Muscle layer of colon (tissue), 2 donors: ENCODE data around the gene PRXL2B.

Experiments
- H3K27ac ChIP-seq: one replicate; pipeline ENCODE4 v1.7.0; 2013; ENCODE audit warnings: low read depth, mild to moderate bottlenecking, low read length, moderate library complexity
- H3K27me3 ChIP-seq, 2 donors: one replicate each; pipeline ENCODE4 v1.7.0; 2013; ENCODE audit warnings: low read length in 2 of 2, mild to moderate bottlenecking in 2 of 2; ENCODE audit not compliant: insufficient read depth in 2 of 2, control insufficient read depth in 1 of 2
- H3K36me3 ChIP-seq: one replicate; pipeline ENCODE4 v1.7.0; 2013; ENCODE audit warnings: mild to moderate bottlenecking, low read length; ENCODE audit not compliant: insufficient read depth
- H3K4me1 ChIP-seq: one replicate; pipeline ENCODE4 v1.7.0; 2013; ENCODE audit warnings: mild to moderate bottlenecking, low read length; ENCODE audit not compliant: insufficient read depth
- H3K4me3 ChIP-seq, 2 donors: one replicate each; pipeline ENCODE4 v1.7.0; 2013; ENCODE audit warnings: low read length in 2 of 2, low read depth in 1 of 2, mild to moderate bottlenecking in 1 of 2, moderate library complexity in 1 of 2
- H3K9ac ChIP-seq: one replicate; pipeline ENCODE4 v1.7.0; 2013; ENCODE audit warnings: low read length
- H3K9me3 ChIP-seq: one replicate; pipeline ENCODE4 v1.7.0; 2013; ENCODE audit warnings: mild to moderate bottlenecking, low read length
- donor health status: abdominal sarcoma.
- donor health status: Adenocarcinoma of cecum.

PRXL2B gene

DNA sequence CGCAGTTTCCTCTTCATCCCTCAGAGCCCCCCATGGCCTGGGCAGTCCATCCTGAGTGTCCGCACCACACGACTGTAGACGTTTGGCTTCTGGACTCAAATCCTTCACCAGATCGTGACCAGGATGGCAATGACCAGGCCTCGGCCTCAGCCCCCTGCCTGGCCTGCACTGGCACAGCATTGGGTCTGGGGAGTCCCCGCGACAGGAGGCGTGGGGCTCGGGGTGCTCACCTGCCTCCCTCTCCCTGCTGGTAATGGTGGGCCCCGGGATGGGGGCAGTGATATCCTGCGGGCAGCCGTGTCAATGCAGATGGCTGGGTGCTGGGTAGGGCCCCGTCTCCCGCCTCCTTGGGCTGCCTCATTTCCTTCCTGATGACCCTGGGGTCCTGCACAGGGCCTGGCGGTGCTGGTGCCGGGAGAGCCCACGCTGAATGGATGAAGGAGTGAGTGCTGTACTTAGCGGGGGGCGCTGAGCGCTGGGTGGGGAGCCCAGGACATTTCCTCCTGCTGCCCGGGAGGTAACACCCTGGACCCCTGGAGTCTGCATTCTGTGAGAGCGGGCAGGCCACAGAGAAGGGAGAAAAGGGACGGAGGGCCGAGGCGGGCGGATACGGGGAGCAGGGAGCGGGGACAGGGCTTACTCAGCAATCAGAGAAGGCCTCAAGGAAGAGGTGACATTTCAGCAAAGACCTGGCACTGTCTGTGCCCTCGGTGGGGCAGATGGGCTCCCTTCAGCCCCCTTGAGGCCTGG, 32.5 kb upstream of the PRXL2B start:
- Histone ChIP-seq H3K9me3 (no peaks in the 10 kb centered on the region), H3K9ac (no peak overlapping the region), H3K4me1 (peaks cover 30% of the 10 kb centered on the region), H3K4me3 (no peak overlapping the region), H3K27ac (no peak overlapping the region), H3K36me3 (peaks cover 8% of the 10 kb centered on the region), H3K27me3 (no peaks in the 10 kb centered on the region)

GRCh38 chr1:2554621-2555387, 31.8 kb upstream of the PRXL2B start:
- Histone ChIP-seq H3K27me3 (no peaks in the 10 kb centered on the region), H3K4me1 (peaks cover 26% of the 10 kb centered on the region), H3K27ac (peak overlapping the region; percentile 7), H3K9me3 (no peaks in the 10 kb centered on the region), H3K36me3 (peaks cover 9% of the 10 kb centered on the region), H3K4me3 (no peak overlapping the region), H3K9ac (no peak overlapping the region)

- Histone ChIP-seq H3K4me1 (peaks cover 26% of the 10 kb centered on the region), H3K9me3 (no peaks in the 10 kb centered on the region), H3K36me3 (peaks cover 9% of the 10 kb centered on the region), H3K4me3 (peak overlapping the region; percentile 52 to 96), H3K27ac (peak overlapping the region; percentile 90), H3K27me3 (no peaks in the 10 kb centered on the region), H3K9ac (peak overlapping the region; percentile 65)
Measured at GRCh38 chr1:2555634-2556276, 30.8 kb upstream of the PRXL2B start.

DNA sequence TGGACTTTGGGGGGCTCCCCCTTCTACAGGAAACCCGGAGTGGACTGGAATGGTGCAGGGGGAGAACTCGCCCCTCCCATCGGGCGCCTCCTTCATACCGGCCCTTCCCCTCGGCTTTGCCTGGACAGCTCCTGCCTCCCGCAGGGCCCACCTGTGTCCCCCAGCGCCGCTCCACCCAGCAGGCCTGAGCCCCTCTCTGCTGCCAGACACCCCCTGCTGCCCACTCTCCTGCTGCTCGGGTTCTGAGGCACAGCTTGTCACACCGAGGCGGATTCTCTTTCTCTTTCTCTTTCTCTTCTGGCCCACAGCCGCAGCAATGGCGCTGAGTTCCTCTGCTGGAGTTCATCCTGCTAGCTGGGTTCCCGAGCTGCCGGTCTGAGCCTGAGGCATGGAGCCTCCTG, 30.3 kb upstream of the PRXL2B start, which contains the start of gene TNFRSF14:
Gene TNFRSF14 (plus strand): TSS at position 95 of the 401 bp plus-strand sequence. CDS start 294 bp downstream, at position 389.
- H3K4me3 ChIP-seq = peak within 1 kb of the TSS; percentile 52 to 96
- H3K27ac ChIP-seq = peak within 1 kb of the TSS; percentile 90
- H3K27me3 ChIP-seq = no peaks in the 10 kb centered on the region
- peak within 1 kb of the TSS; percentile 65 for H3K9ac ChIP-seq
- peaks cover 9% of the 10 kb centered on the region for H3K36me3 ChIP-seq
- H3K9me3 ChIP-seq = no peaks in the 10 kb centered on the region
- peaks cover 26% of the 10 kb centered on the region for H3K4me1 ChIP-seq

GRCh38 chr1:2556678-2557481, 29.7 kb upstream of the PRXL2B start:
- H3K27me3 ChIP-seq = no peaks in the 10 kb centered on the region
- H3K9me3 ChIP-seq = no peaks in the 10 kb centered on the region
- peaks cover 26% of the 10 kb centered on the region for H3K4me1 ChIP-seq
- peak overlapping the region; percentile 65 for H3K9ac ChIP-seq
- H3K36me3 ChIP-seq = peaks cover 9% of the 10 kb centered on the region
- peak overlapping the region; percentile 52 to 96 for H3K4me3 ChIP-seq
- H3K27ac ChIP-seq = peak overlapping the region; percentile 90

GRCh38 chr1:2557482-2558400, 28.8 kb upstream of the PRXL2B start:
- H3K36me3 ChIP-seq = peaks cover 9% of the 10 kb centered on the region
- H3K9me3 ChIP-seq = no peaks in the 10 kb centered on the region
- peaks cover 26% of the 10 kb centered on the region for H3K4me1 ChIP-seq
- H3K27me3 ChIP-seq = no peaks in the 10 kb centered on the region
- peak overlapping the region; percentile 90 for H3K27ac ChIP-seq
- H3K9ac ChIP-seq = no peak overlapping the region
- peak overlapping the region; percentile 52 to 96 for H3K4me3 ChIP-seq

DNA sequence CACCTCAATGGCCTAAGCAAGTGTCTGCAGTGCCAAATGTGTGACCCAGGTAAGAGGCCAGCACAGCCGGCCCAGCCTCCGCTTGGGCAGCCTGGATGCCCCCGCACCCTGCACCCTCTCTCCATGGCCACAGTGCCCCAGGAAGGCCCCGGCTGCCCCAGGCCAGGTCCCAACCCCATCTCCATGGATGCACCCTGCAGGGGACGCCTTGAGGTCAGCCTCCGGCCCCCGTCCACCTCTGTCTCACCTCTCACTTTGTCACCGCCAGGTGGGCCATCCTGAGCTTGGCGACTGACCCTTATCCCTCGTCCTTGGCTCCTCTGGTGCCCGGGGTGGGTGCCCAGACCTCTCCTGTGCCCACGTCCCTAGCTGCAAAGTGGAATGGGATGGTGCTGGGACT, 28.2 kb upstream of the PRXL2B start:
- peaks cover 26% of the 10 kb centered on the region for H3K4me1 ChIP-seq
- H3K9ac ChIP-seq = no peak overlapping the region
- H3K27ac ChIP-seq = no peak overlapping the region
- H3K27me3 ChIP-seq = no peaks in the 10 kb centered on the region
- H3K9me3 ChIP-seq = no peaks in the 10 kb centered on the region
- H3K36me3 ChIP-seq = peaks cover 16% of the 10 kb centered on the region
- H3K4me3 ChIP-seq = no peak overlapping the region

- Histone ChIP-seq H3K9ac (no peak overlapping the region), H3K27ac (no peak overlapping the region)
Measured at GRCh38 chr1:2558861-2559260, 27.7 kb upstream of the PRXL2B start.

DNA sequence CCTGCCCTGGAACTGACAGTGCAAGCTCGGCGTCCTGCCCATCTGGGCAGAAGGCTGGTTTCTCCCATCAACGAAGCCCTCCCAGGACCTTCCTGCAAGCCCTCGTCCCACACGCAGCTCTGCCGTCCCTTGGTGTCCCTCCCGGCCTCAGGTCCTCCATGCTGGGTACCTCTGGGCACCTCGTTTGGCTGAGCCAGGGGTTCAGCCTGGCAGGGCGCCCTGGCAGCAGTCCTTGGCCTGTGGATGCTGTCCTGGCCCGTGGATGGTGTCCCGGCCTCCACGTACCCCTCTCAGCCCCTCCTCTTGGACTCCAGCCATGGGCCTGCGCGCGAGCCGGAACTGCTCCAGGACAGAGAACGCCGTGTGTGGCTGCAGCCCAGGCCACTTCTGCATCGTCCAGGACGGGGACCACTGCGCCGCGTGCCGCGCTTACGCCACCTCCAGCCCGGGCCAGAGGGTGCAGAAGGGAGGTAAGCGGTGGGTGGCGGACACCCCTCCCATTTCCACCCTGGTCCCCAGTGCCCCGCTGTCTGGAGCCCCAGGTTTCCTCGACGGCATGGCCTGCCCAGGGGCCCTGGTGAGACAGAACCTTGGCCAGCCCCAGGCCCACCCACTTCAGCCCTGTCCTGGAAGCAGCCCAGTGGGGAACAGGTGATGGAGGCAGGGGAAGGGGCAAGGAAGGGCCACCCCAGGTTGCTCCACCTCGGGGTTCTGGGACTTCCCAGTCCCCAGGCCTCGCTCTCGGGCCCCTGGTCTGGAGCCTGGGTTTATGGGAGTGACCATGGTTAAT, 26.9 kb upstream of the PRXL2B start:
- Histone ChIP-seq H3K36me3 (peaks cover 18% of the 10 kb centered on the region), H3K4me3 (no peak overlapping the region), H3K27me3 (no peaks in the 10 kb centered on the region), H3K27ac (no peak overlapping the region), H3K9ac (no peak overlapping the region), H3K4me1 (peaks cover 24% of the 10 kb centered on the region), H3K9me3 (no peaks in the 10 kb centered on the region)

More at GRCh38 chr1:2558861-2559260, 27.7 kb upstream of the PRXL2B start:
- no peaks in the 10 kb centered on the region for H3K27me3 ChIP-seq
- no peaks in the 10 kb centered on the region for H3K9me3 ChIP-seq
- H3K4me1 ChIP-seq = peaks cover 26% of the 10 kb centered on the region
- H3K4me3 ChIP-seq = no peak overlapping the region
- H3K36me3 ChIP-seq = peaks cover 18% of the 10 kb centered on the region
